Fibroblast of mammary gland (primary cell): Measurements from ENCODE around the gene CLPX.

ENCODE experiments used
- DNase-seq: peaks from one replicate; pipeline ENCODE4 v3.0.0-alpha.2; 2010; ENCODE audit warnings: low read depth
- H3K4me3 ChIP-seq: 2 replicates; pipeline ENCODE4 v1.5.1; 2011; ENCODE audit warnings: low read depth, mild to moderate bottlenecking, low read length, moderate library complexity; ENCODE audit not compliant: control insufficient read depth
- CTCF ChIP-seq: conservative IDR thresholded peaks from 2 replicates; pipeline ENCODE4 v1.5.1; 2011; ENCODE audit warnings: low read depth, low read length, inconsistent platforms; ENCODE audit not compliant: control insufficient read depth, insufficient read depth

CLPX gene

GRCh38 chr15:65175511-65175910 is 9.6 kb downstream of the CLPX start:
- no peak for TF ChIP-seq CTCF
- no peak overlapping the region for H3K4me3 ChIP-seq
- no peak for DNase-seq

DNA sequence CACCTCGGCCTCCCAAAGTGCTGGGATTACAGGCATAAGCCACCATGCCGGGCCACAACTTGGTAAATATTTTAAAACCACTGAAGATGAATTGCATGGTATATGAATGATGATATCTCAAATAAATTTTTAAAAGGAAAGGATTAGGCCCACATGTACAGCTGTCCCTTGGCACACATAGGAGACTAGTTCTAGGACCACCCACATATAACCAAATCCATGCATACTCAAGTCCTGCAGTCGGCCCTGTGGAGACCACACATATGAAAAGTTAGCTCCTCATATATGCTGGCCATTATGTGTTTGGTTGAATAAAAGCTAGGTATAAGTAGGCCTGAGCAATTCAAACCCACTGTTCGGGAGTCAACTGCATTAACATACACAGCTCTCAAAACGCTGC is 10.6 kb downstream of the CLPX start:
- H3K4me3 ChIP-seq = no peak overlapping the region
- TF ChIP-seq CTCF = no peak
- DNase-seq = no peak

GRCh38 chr15:65172531-65172930 is 12.6 kb downstream of the CLPX start:
- no peak for TF ChIP-seq CTCF
- H3K4me3 ChIP-seq = no peak overlapping the region
- no peak for DNase-seq

DNA sequence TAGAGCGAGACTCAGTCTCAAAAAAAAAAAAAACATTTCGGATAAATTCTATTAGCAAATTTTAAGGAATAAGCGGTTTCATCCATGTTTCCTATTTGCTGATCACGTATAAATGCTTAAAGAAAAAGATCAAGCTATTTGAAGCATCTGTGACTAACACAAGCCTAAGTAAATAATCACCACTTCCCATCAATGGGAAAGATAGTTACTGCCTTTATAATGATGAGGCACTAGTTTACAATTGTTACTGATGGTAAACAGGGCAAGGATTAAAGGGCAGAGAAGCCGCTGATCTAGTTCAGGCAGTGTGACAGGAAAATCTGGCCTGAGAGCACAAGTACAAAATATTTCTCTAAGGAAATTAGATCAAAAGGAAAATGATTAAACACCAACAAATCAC is 13.7 kb downstream of the CLPX start:
- TF ChIP-seq CTCF = no peak
- no peak for DNase-seq
- no peak overlapping the region for H3K4me3 ChIP-seq

GRCh38 chr15:65165875-65166274 is 19.3 kb downstream of the CLPX start:
- DNase-seq = no peak
- TF ChIP-seq CTCF = no peak
- no peak overlapping the region for H3K4me3 ChIP-seq

DNA sequence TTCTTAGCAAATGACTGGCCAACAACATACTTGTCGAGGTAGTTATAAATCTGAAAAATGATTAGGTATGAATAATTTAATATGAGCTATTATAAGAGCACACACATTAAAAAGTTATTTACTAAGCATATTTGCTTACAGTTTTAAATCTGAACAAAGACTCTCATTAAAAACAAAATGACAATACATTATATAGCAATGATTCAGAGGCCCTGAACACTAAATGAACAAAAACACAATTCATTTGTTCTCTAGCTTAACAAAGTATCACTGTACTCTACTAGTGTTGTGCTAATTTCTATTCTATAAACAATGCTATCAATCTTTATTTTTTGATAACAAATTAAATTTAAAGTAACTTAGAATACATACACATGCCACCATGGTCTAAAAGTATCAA is 21.0 kb downstream of the CLPX start:
- H3K4me3 ChIP-seq = no peak overlapping the region
- no peak for DNase-seq
- no peak for TF ChIP-seq CTCF

DNA sequence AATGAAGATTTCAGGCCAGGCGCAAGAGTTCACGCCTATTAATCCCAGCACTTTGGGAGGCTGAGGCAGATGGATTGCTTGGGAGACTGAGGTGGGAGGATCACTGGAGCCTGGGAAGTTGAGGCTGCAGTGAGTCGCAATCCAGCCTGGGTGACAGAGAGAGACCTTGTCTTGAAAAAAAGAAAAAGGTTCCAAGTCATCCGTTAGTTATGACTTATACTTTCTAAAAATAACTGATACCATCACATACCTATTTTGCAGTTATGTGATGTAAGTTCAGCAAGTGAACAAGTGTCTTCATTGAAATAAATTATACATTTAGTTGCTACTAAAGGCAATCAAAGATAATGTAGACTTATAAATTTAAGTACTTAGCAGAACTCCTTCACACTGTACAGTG is 22.1 kb downstream of the CLPX start:
- no peak for DNase-seq
- no peak overlapping the region for H3K4me3 ChIP-seq
- TF ChIP-seq CTCF = no peak
